Spleen (tissue), 11 donors: ENCODE results near the gene CHST8. TPM values are rescaled to one million over a fixed set of nuclear protein-coding genes. Genes with fewer than 3 reads are reported as not detected.

Experiments used
- DNase-seq: peaks from one replicate; pipeline ENCODE4 v3.0.0-alpha.2; 2020
- H3K27ac ChIP-seq, 8 donors: fragments of 200-600 bp; sonication (generic) in 7 of 8; 1 replicate in 4 of 8; 2 replicates in 4 of 8; pipeline versions ENCODE4 v1.5.0 to v1.8.0; 2016 to 2021; ENCODE audit warnings: inconsistent platforms in 4 of 8, mild to moderate bottlenecking in 4 of 8, moderate library complexity in 1 of 8
- H3K27me3 ChIP-seq, 7 donors: fragments of 200-600 bp; sonication (generic) in 6 of 7; replicated peaks in 1 of 7; 1 replicate in 4 of 7; 2 replicates in 3 of 7; pipeline versions ENCODE4 v1.5.0 to v1.8.0; 2016 to 2021; ENCODE audit warnings: inconsistent platforms in 3 of 7, mild to moderate bottlenecking in 1 of 7
- H3K36me3 ChIP-seq, 6 donors: fragments of 200-600 bp; sonication (generic) in 5 of 6; 1 replicate in 4 of 6; 2 replicates in 2 of 6; pipeline versions ENCODE4 v1.5.0 to v1.8.0; 2016 to 2021; ENCODE audit warnings: inconsistent platforms in 2 of 6
- H3K4me1 ChIP-seq, 6 donors: fragments of 200-600 bp; sonication (generic) in 5 of 6; 1 replicate in 3 of 6; 2 replicates in 3 of 6; pipeline versions ENCODE4 v1.5.0 to v1.8.0; 2016 to 2021; ENCODE audit warnings: inconsistent platforms in 3 of 6
- H3K4me3 ChIP-seq, 8 donors: fragments of 200-600 bp; sonication (generic) in 7 of 8; 1 replicate in 4 of 8; 2 replicates in 4 of 8; pipeline versions ENCODE4 v1.5.0 to v1.8.0; 2016 to 2021; ENCODE audit warnings: inconsistent platforms in 4 of 8, mild to moderate bottlenecking in 4 of 8, moderate library complexity in 2 of 8
- H3K9me3 ChIP-seq, 8 donors: fragments of 200-600 bp; sonication (generic) in 7 of 8; 1 replicate in 4 of 8; 2 replicates in 4 of 8; pipeline versions ENCODE4 v1.5.0 to v1.8.0; 2016 to 2021; ENCODE audit warnings: inconsistent platforms in 4 of 8
- CTCF ChIP-seq, 11 experiments: fragments of 200-600 bp in 7 of 11; fragments of 450-650 bp in 4 of 11; sonication (generic) in 4 of 11; IDR thresholded peaks in 8 of 11; conservative IDR thresholded peaks in 3 of 11; 1 replicate in 7 of 11; 2 replicates in 4 of 11; pipeline versions ENCODE4 v1.4.0 to v1.8.0; 2016 to 2021; ENCODE audit warnings: antibody characterized with exemption in 11 of 11, inconsistent platforms in 4 of 11, mild to moderate bottlenecking in 1 of 11
- POLR2A ChIP-seq, 3 donors: fragments of 450-650 bp; IDR thresholded peaks; one replicate each; pipeline ENCODE4 v1.5.1; 2017; ENCODE audit warnings: antibody characterized with exemption in 3 of 3, mild to moderate bottlenecking in 1 of 3
- POLR2AphosphoS5 ChIP-seq, 3 donors: sonication (generic); formaldehyde crosslinking; IDR thresholded peaks; one replicate each; pipeline ENCODE4 v1.5.1; 2017; ENCODE audit warnings: antibody characterized with exemption in 3 of 3
- WGBS, 5 donors: extraction: QIAGEN DNeasy Blood & Tissue Kit in 3 of 5; methylation state at CpG; one replicate each; pipeline versions ENCODE4 v1.1.5 to v1.1.7; 2013 to 2018; 5-methylcytosine and 5-hydroxymethylcytosine counted together
- intact Hi-C: fragments of 100-400 bp; cut with DNase I; formaldehyde crosslinking; loops from one replicate; pipeline ENCODE4 v1.15.0; 2023; ENCODE audit warnings: low total_unique reads
- polyA plus RNA-seq, 3 donors: library from polyadenylated mRNA; stranded (reverse); fragments of 200-250 nt; gene quantifications; one replicate each; pipeline ENCODE4 v1.2.1, GENCODE V29; 2013
- total RNA-seq, 7 donors: library from RNA; depleted of rRNA in 3 of 7; stranded (reverse); fragments of >200 nt in 3 of 7; fragmentation: NEBNext Ultra II Directional in 4 of 7; extraction: Animal tissue kit (Norgen Biotek cat#: 25700) in 4 of 7; gene quantifications; one replicate each; pipeline versions ENCODE4 v1.1.0 to v1.2.1, GENCODE V29; 2016 to 2021
- donor health status: healthy with polysubstance abuse.
- donor health status: DM: no; HTN: no; CAD: no; lungs with moderate emphysema.
- donor health status: DM: no; HTN: no; CAD: no.
- donor health status: Bipolar disorder and iron deficiency.
- donor health status: healthy.
- donor health status: DM: no; HTN: no; CAD: no.
- donor health status: DM: yes; HTN: yes; CAD: no.

The CHST8 gene
- total and polyA plus RNA-seq, 10 donors = 0.43 to 4.0 (median 1.6) TPM

DNA sequence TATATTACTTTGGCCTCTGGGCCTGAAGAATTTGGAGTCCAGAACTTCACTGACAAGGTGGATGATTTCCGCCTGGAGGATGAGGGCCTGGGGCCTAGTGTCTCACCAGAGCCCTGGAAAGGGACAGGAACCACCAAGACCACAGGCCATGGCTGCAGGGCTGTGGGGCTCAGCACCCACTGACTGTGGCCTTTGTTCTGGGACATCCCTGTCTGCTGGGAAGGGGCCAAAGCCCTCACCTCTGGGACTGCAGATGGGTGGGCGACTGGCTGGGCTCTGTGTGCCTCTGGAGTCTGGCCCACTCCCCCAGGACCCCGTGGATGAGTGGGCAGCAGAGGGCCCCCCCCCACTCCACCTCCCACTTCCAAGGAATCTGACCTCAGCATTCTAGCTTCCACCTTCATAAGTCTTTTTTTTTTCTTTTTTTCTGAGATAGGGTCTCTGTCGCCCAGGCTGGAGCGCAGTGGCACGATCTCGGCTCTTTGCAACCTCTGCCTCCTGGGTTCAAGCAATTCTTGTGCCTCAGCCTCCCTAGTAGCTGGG lies 20.3 kb downstream of the CHST8 start:
- Histone ChIP-seq H3K9me3 (no peaks in the 10 kb centered on the region), H3K27ac (no peak overlapping the region), H3K4me1 (no peaks in the 10 kb centered on the region), H3K4me3 (no peak overlapping the region), H3K36me3 (no peaks in the 10 kb centered on the region), H3K27me3 (peaks cover 0 to 42% (median 0%) of the 10 kb centered on the region in 7 donors)
- 83 to 96% (median 89%) methylated on average over 6 to 7 of the region's 7 CpGs for WGBS, 5 donors
- intact Hi-C loops = no loop called here
- no peak for TF ChIP-seq POLR2AphosphoS5 (IDR thresholded peaks at IDR 0.05)
- TF ChIP-seq POLR2A (IDR thresholded peaks at IDR 0.05) = no peak
- TF ChIP-seq CTCF (IDR thresholded peaks at IDR 0.05 in 8 of 11, conservative IDR thresholded peaks at IDR 0.05 in 3 of 11) = no peak
- DNase-seq = peak; percentile 53

GRCh38 chr19:33644284-33644836 lies 22.6 kb downstream of the CHST8 start:
- Histone ChIP-seq H3K36me3 (no peaks in the 10 kb centered on the region), H3K27me3 (peaks cover 0 to 18% (median 0%) of the 10 kb centered on the region in 7 donors), H3K27ac (no peak overlapping the region), H3K9me3 (no peaks in the 10 kb centered on the region), H3K4me3 (no peak overlapping the region), H3K4me1 (no peaks in the 10 kb centered on the region)
- peak; percentile 21 for DNase-seq
- TF ChIP-seq CTCF (IDR thresholded peaks at IDR 0.05 in 8 of 11, conservative IDR thresholded peaks at IDR 0.05 in 3 of 11) = no peak
- TF ChIP-seq POLR2A (IDR thresholded peaks at IDR 0.05) = no peak
- no peak for TF ChIP-seq POLR2AphosphoS5 (IDR thresholded peaks at IDR 0.05)
- WGBS, 5 donors = 87 to 92% (median 90%) methylated on average over 9 of the region's 9 CpGs
- intact Hi-C loops = no loop called here

- H3K27ac ChIP-seq = no peak overlapping the region
- no peaks in the 10 kb centered on the region for H3K9me3 ChIP-seq
- H3K36me3 ChIP-seq = no peaks in the 10 kb centered on the region
- H3K4me1 ChIP-seq = no peaks in the 10 kb centered on the region
- no peak overlapping the region for H3K4me3 ChIP-seq
- H3K27me3 ChIP-seq = peaks cover 0 to 1% (median 0%) of the 10 kb centered on the region in 7 donors
- DNase-seq = peak; percentile 16
- 83 to 87% (median 83%) methylated on average over 4 of the region's 4 CpGs for WGBS, 5 donors
- intact Hi-C loops = no loop called here
- no peak for TF ChIP-seq POLR2A (IDR thresholded peaks at IDR 0.05)
- TF ChIP-seq CTCF (IDR thresholded peaks at IDR 0.05 in 8 of 11, conservative IDR thresholded peaks at IDR 0.05 in 3 of 11) = no peak
- no peak for TF ChIP-seq POLR2AphosphoS5 (IDR thresholded peaks at IDR 0.05)
Measured at GRCh38 chr19:33646306-33646705, 24.6 kb downstream of the CHST8 start.

GRCh38 chr19:33647146-33647545 lies 25.4 kb downstream of the CHST8 start:
- 82 to 85% (median 83%) methylated on average over 6 of the region's 6 CpGs for WGBS, 5 donors
- H3K4me3 ChIP-seq = no peak overlapping the region
- no peak for DNase-seq
- no peaks in the 10 kb centered on the region for H3K27me3 ChIP-seq
- H3K36me3 ChIP-seq = no peaks in the 10 kb centered on the region
- no peaks in the 10 kb centered on the region for H3K9me3 ChIP-seq
- intact Hi-C loops = no loop called here
- TF ChIP-seq CTCF (IDR thresholded peaks at IDR 0.05 in 8 of 11, conservative IDR thresholded peaks at IDR 0.05 in 3 of 11) (no peak), POLR2AphosphoS5 (IDR thresholded peaks at IDR 0.05) (no peak), POLR2A (IDR thresholded peaks at IDR 0.05) (no peak)
- H3K4me1 ChIP-seq = no peaks in the 10 kb centered on the region
- H3K27ac ChIP-seq = no peak overlapping the region
